ENCODE results near the gene TIMP2.

TIMP2 gene

GRCh38 chr17:78804777-78805176 lies 120.4 kb downstream of the TIMP2 start:
- no peak for DNase-seq

GRCh38 chr17:78803186-78803845 lies 121.9 kb downstream of the TIMP2 start:
- DNase-seq, result no peak
